Endometrium (tissue), 2 donors: ENCODE measurements around the gene LANCL3.
"Not testable (repeated sequence)": the region's sequence is repeated elsewhere in the genome, so short reads cannot be mapped to it uniquely, and the experiment has no call there.

Source experiments
- FAIRE-seq: peaks from 2 replicates; lab custom pipeline; 2012; peaks lifted over from hg19 to GRCh38; lab: Jason Lieb, UNC
- donor health status: control.
- donor health status: control.

The LANCL3 gene

DNA sequence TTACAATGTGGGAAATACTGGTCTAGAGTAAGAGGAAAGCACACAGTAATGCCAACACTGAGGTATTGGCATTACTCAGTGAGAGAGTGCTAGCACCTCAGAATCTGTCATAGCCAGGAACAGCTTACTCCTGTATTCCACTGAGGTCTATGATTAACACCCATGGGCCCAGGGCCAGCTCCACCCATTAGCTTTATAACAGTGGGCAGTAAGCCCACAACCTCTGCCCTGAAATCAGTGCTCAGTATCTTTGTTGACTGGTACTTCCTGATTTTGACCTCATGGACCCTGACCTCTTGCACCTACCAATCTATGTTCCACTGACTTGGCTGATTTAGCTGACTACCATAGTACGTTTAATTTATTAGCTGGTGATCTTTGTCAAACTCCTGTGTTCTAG lies 56.1 kb downstream of the LANCL3 start:
- no peak for FAIRE-seq

GRCh38 chrX:37638047-37638446 lies 66.6 kb downstream of the LANCL3 start:
- FAIRE-seq, result no peak

- FAIRE-seq, result no peak
Observed at GRCh38 chrX:37640142-37640541, 68.7 kb downstream of the LANCL3 start.

DNA sequence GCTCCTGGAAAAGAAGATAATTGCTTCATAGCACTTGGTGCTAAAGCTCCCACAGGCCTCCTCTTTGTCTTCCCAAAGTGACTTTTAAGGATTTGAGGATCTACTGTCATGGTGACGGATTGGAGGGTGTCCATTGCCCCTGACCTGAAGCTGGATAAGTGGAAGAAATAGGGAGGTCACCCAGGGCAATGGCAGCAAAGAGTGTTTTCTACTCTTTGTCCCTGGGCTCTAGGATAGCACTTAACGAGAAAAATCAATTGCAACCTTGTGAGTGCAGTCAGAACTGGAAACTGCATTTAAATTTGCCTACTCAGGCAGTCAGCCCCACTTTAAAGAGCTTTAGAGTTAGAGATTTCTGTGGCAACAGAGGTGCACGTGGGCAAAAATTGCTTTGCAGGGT lies 70.4 kb downstream of the LANCL3 start:
- FAIRE-seq, result no peak

DNA sequence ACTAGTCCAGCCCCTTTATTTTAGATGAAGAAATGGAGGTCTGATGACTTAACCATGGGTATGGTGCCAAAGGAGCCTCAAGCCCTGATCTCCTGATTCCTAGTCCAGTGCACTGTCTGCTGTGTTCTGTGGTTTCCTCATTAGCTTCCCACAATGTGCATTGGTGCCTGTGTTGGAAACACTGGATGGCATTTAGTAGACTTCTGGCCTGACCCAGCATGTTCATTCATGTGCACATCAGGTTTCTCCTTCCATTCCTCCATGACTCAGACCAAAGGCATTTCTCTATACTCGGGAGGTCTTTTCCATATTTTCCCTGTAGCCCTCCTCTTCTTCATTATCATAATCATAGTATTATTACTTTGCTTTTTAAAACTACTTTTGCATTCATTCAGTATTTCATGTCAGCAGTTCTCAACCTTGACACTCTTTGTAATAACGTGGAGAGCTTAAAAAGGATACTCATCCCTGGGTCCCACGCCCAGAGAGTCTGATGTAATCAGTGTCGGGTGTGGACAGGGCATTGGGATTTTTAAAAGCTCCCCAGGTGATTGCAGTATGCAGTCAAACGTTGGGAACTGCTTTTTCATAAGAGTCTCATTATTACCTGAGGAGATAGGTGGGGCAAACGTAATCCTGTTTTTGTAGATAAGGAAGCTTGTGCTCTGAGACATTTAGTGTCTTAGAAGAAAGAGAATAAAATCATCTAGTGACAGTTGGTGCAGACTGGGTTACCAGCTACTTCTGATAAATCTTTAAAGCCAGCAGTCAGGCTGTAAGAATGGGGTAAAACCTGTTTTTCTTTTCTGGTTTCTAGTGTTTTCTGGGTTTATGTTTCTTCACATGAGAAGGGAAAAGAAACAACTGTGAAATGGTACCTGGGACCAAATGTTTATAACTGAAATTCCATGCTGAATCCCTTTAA lies 73.2 kb downstream of the LANCL3 start:
- no peak for FAIRE-seq

GRCh38 chrX:37646254-37646653 lies 74.8 kb downstream of the LANCL3 start:
- FAIRE-seq, result no peak

DNA sequence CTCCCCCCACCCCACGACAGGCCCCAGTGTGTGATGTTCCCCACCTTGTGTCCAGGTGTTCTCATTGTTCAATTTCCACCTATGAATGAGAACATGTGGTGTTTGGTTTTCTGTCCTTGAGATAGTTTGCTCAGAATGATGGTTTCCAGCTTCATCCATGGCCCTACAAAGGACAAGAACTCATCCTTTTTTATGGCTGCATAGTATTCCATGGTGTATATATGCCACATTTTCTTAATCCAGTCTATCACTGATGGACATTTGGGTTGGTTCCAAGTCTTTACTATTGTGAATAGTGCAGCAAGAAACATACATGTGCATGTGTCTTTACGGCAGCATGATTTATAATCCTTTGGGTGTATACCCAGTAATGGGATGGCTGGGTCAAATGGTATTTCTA lies 79.4 kb downstream of the LANCL3 start:
- not testable (repeated sequence) for FAIRE-seq

DNA sequence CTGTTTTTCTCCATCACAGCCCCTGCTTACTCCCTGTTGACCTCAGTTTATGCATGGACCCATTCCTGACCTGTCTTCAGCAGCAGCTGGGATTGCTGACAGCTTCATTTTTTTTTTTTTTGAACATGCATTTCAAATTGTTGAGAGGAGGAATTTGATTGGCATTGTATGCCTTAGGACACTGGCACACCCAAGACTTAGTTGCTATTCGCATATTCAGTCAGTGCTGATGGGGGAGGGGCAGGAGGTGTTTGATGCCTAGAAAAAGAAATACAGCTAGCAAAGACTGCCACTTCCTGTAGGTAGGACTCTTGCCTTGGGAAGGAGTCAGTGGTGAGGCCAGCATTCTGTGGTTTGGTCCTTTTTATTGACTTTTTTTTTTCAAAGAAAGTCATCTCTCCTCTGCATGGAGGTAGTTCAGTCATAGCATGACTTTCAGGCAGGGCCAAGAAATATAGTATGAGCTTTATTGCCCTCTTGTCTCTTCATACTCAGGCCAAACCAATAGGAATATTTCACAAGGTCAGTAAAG lies 80.5 kb downstream of the LANCL3 start:
- no peak for FAIRE-seq

GRCh38 chrX:37652589-37653231 lies 81.2 kb downstream of the LANCL3 start:
- FAIRE-seq, result no peak

GRCh38 chrX:37653397-37654085 lies 82.1 kb downstream of the LANCL3 start:
- no peak for FAIRE-seq

GRCh38 chrX:37658343-37659030 lies 87.0 kb downstream of the LANCL3 start:
- FAIRE-seq, result no peak

DNA sequence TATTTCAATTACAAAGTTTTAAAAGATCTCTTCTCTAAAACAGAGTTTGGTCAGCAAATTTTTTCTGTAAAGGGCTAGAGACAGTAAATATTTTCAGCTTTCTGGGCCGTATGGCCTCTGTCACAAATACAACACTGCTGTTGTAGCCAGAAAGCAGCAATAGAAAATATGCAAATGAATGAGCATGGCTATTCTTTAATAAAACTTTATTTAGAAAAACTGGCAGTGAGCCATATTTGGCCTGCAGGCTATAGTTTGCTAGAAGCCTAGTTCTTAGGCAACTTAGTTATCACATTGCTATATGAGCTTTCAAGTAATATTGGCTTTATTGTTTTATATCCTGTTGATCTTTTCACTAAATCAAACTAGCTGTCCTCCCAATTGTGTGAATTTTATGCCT lies 87.6 kb downstream of the LANCL3 start:
- FAIRE-seq, result no peak

GRCh38 chrX:37662181-37662580 lies 90.7 kb downstream of the LANCL3 start:
- FAIRE-seq, result no peak

GRCh38 chrX:37666516-37666915 lies 95.1 kb downstream of the LANCL3 start:
- no peak for FAIRE-seq

- FAIRE-seq, result no peak
Observed at GRCh38 chrX:37667141-37667540, 95.7 kb downstream of the LANCL3 start.

DNA sequence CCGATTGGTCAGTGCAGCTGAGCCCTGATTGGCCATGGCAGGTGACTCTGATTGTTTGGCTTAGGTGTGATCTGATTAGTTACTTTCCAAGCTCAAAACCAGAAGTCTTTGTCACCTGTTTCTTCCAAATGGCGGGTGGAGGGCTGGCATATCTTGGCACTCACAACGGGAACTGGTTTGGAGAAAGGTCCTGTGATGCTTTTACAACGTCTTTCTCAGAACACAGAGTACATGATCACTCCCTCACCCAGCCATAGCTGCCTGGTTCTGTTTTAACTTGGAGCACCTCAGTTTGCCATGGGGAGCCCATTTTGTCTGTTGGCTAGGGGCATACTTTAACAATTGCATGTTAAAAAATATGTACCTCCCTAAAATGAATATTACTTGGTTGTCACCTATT lies 101.1 kb downstream of the LANCL3 start:
- FAIRE-seq, result no peak

GRCh38 chrX:37676811-37677210 lies 105.3 kb downstream of the LANCL3 start:
- FAIRE-seq, result no peak

GRCh38 chrX:37677243-37677642 lies 105.8 kb downstream of the LANCL3 start:
- no peak for FAIRE-seq

GRCh38 chrX:37677765-37678164 lies 106.3 kb downstream of the LANCL3 start:
- no peak for FAIRE-seq

DNA sequence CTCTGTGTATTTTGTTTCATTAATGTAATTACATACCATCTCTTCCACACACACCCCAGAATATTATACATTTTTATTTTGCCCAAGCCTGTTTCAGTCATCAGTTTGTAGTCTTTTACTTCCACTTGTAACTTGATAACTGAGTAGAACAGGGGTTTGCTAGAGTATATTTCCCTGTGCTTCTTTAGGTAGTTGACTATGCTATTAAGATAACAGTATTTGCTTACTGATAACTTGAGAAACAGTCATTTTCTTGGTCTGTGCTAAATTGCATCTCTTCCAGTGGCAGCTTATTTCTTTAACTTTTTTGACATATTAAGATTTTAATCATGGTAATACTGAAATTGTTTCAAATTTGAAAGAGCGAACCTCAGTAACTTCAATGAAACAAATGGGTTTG lies 107.1 kb downstream of the LANCL3 start:
- no peak for FAIRE-seq

GRCh38 chrX:37679230-37679629 lies 107.8 kb downstream of the LANCL3 start:
- FAIRE-seq, result no peak

- no peak for FAIRE-seq
Observed at GRCh38 chrX:37679888-37680287, 108.4 kb downstream of the LANCL3 start.
